ENCODE data around the gene ARHGAP25. TPM values are rescaled to one million over a fixed set of nuclear protein-coding genes. Genes with fewer than 3 reads are reported as not detected.
A peak's percentile ranks its signal among the peaks of the same experiment; 100 is the strongest.

ARHGAP25 gene
- total and polyA plus RNA-seq, 2 donors (not counting 1 experiment from before 2014, with no cell fraction given), result 2.7 to 5.8 TPM

GRCh38 chr2:68813596-68813995, 79.0 kb downstream of the ARHGAP25 start:
- Histone ChIP-seq H4K20me1 (ENCODE audit: control insufficient read depth, extremely low read depth, insufficient read depth, low read length) (no peaks in the 10 kb centered on the region), H3K27me3 (ENCODE audit: control insufficient read depth, insufficient read depth, low read length) (no peaks in the 10 kb centered on the region), H3K79me2 (ENCODE audit: control insufficient read depth, insufficient read depth, low read length) (no peaks in the 10 kb centered on the region), H2AFZ (ENCODE audit: low read length) (no peak overlapping the region), H3K4me1 (ENCODE audit: control insufficient read depth, extremely low read depth, insufficient read depth, low read length) (peaks cover 2% of the 10 kb centered on the region), H3K9ac (ENCODE audit: insufficient read depth, low read length) (no peak overlapping the region), H3K4me2 (ENCODE audit: extremely low read depth, insufficient read depth, low read length) (no peak overlapping the region), H3K36me3 (ENCODE audit: control insufficient read depth, insufficient read depth, low read length) (no peaks in the 10 kb centered on the region), H3K4me3 (replicated peaks in 1 of 4; ENCODE audit: control extremely low read depth in 1 of 4, insufficient read depth in 1 of 4, low read depth in 3 of 4, low read length in 4 of 4) (no peak overlapping the region), H3K9me3 (ENCODE audit: control insufficient read depth, insufficient read depth, low read depth, low read length) (no peaks in the 10 kb centered on the region), H3K27ac (ENCODE audit: insufficient read depth, low read length) (no peak overlapping the region)
- DNase-seq (ENCODE audit: low read depth in 2 of 2), result no peak
- TF ChIP-seq EZH2 (IDR thresholded peaks at IDR 0.05; ENCODE audit: low read length, missing control alignments), result no peak
- no peak for TF ChIP-seq CTCF (conservative IDR thresholded peaks at IDR 0.05 in 1 of 2, IDR thresholded peaks at IDR 0.05 in 1 of 2; ENCODE audit: low read depth in 1 of 2, low read length in 2 of 2)

- no peaks in the 10 kb centered on the region for H3K9me3 ChIP-seq (ENCODE audit: control insufficient read depth, insufficient read depth, low read depth, low read length)
- no peaks in the 10 kb centered on the region for H3K36me3 ChIP-seq (ENCODE audit: control insufficient read depth, insufficient read depth, low read length)
- no peak for DNase-seq (ENCODE audit: low read depth in 2 of 2)
- H3K27me3 ChIP-seq (ENCODE audit: control insufficient read depth, insufficient read depth, low read length), result no peaks in the 10 kb centered on the region
- H3K27ac ChIP-seq (ENCODE audit: insufficient read depth, low read length), result no peak overlapping the region
- H3K4me3 ChIP-seq (replicated peaks in 1 of 4; ENCODE audit: control extremely low read depth in 1 of 4, insufficient read depth in 1 of 4, low read depth in 3 of 4, low read length in 4 of 4), result no peak overlapping the region
- no peaks in the 10 kb centered on the region for H3K79me2 ChIP-seq (ENCODE audit: control insufficient read depth, insufficient read depth, low read length)
- no peak overlapping the region for H2AFZ ChIP-seq (ENCODE audit: low read length)
- TF ChIP-seq EZH2 (IDR thresholded peaks at IDR 0.05; ENCODE audit: low read length, missing control alignments), result no peak
- no peak for TF ChIP-seq CTCF (conservative IDR thresholded peaks at IDR 0.05 in 1 of 2, IDR thresholded peaks at IDR 0.05 in 1 of 2; ENCODE audit: low read depth in 1 of 2, low read length in 2 of 2)
- no peaks in the 10 kb centered on the region for H4K20me1 ChIP-seq (ENCODE audit: control insufficient read depth, extremely low read depth, insufficient read depth, low read length)
- H3K4me1 ChIP-seq (ENCODE audit: control insufficient read depth, extremely low read depth, insufficient read depth, low read length), result no peaks in the 10 kb centered on the region
- no peak overlapping the region for H3K9ac ChIP-seq (ENCODE audit: insufficient read depth, low read length)
- H3K4me2 ChIP-seq (ENCODE audit: extremely low read depth, insufficient read depth, low read length), result no peak overlapping the region
These were observed 82.7 kb downstream of the ARHGAP25 start for GRCh38 chr2:68817306-68817705.

- Histone ChIP-seq H3K27ac (ENCODE audit: insufficient read depth, low read length) (no peak overlapping the region), H3K9ac (ENCODE audit: insufficient read depth, low read length) (no peak overlapping the region), H3K4me1 (ENCODE audit: control insufficient read depth, extremely low read depth, insufficient read depth, low read length) (no peaks in the 10 kb centered on the region), H2AFZ (ENCODE audit: low read length) (no peak overlapping the region), H3K4me3 (replicated peaks in 1 of 4; ENCODE audit: control extremely low read depth in 1 of 4, insufficient read depth in 1 of 4, low read depth in 3 of 4, low read length in 4 of 4) (no peak overlapping the region), H3K36me3 (ENCODE audit: control insufficient read depth, insufficient read depth, low read length) (no peaks in the 10 kb centered on the region), H3K79me2 (ENCODE audit: control insufficient read depth, insufficient read depth, low read length) (no peaks in the 10 kb centered on the region), H3K4me2 (ENCODE audit: extremely low read depth, insufficient read depth, low read length) (no peak overlapping the region), H3K27me3 (ENCODE audit: control insufficient read depth, insufficient read depth, low read length) (no peaks in the 10 kb centered on the region), H3K9me3 (ENCODE audit: control insufficient read depth, insufficient read depth, low read depth, low read length) (no peaks in the 10 kb centered on the region), H4K20me1 (ENCODE audit: control insufficient read depth, extremely low read depth, insufficient read depth, low read length) (no peaks in the 10 kb centered on the region)
- DNase-seq (ENCODE audit: low read depth in 2 of 2), result peak in 1 of 2 donors; percentile 49
- no peak for TF ChIP-seq EZH2 (IDR thresholded peaks at IDR 0.05; ENCODE audit: low read length, missing control alignments)
- TF ChIP-seq CTCF (conservative IDR thresholded peaks at IDR 0.05 in 1 of 2, IDR thresholded peaks at IDR 0.05 in 1 of 2; ENCODE audit: low read depth in 1 of 2, low read length in 2 of 2), result no peak
These were observed 84.9 kb downstream of the ARHGAP25 start for GRCh38 chr2:68819556-68819955.

Measured in fibroblast of lung (primary cell).